HK-2 (cell line): ENCODE results near the gene SPPL2C.
"Not testable (repeated sequence)": the region's sequence is repeated elsewhere in the genome, so short reads cannot be mapped to it uniquely, and the experiment has no call there.

Source experiments
- DNase-seq: peaks from one replicate; pipeline ENCODE4 v3.0.0-alpha.2; 2018; ENCODE audit not compliant: unreplicated experiment

Gene SPPL2C

DNA sequence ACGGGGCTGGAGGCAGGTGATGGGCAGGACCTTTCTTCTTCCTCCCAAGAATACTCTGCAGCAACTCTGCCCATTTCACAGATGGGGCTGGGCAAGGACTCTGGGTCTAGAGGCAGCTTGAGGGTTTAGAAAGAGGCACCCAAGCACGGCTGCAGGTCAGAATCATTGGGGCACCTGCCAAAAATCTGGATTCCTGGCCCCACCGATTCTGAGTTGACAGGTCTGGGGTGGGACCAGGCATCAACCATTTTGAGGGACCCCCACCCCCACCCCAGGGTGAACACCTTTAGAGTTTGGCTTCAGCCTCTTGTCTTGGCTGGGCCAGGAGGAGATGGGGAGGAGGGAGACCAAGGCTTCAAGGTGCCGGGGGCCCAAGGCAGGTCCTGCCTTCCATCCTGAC lies 5.3 kb downstream of the SPPL2C start:
- no peak for DNase-seq

DNA sequence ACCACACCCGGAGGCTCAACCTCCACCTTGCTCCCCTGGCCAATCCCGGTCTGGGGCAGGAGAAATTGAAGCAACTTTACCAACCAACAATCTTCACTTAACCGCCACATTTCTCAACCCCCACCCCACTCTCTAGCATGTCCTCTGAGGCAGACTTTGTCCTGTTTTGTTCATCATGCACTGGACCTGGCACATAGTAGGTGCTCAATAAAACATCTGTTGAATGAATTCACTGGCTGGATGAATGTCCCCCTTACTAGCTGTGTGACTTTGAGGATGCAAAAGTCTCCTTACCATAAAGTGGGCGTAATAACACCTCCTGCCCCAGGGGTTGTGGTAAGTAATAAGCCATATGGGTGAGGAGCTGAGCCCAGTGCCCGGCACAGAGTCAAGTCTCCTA lies 5.8 kb downstream of the SPPL2C start:
- no peak for DNase-seq

DNA sequence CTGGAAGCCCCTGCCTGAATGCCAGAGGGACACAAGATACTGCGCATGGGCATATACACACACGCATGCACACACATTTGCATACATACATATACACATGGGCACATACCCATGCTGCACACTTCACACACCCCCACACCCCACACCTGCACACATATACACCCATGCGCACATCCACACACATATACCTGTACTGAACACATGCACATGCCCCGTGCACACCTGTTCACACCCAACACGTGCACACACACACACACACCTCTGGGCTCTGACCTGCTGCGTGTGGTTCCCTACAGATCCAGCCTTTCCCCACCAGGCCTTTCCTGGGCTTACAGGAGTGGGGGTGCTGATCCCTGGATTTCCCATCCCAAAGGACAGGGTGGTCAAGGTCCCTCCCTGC lies 6.3 kb downstream of the SPPL2C start:
- no peak for DNase-seq

DNA sequence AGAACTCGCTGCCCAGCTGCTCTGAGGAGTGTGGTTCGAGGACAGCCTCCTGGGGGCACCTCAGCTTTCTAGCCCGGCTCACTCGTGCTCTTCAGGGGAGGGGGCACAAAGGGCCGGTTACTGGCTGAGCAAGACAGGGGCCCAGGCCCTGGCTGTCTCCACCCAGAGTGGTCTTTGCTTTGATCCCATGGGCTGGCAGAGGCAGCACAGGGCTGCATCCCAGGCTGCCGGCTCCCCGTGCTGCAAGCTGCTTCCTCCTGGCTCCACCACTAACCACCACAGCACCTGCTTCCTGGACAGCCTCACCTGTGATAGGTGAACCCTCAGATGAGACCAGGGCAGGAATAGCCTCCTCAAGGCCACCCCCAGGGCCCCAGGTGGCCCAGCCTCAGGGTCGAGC lies 6.8 kb downstream of the SPPL2C start:
- DNase-seq = no peak

DNA sequence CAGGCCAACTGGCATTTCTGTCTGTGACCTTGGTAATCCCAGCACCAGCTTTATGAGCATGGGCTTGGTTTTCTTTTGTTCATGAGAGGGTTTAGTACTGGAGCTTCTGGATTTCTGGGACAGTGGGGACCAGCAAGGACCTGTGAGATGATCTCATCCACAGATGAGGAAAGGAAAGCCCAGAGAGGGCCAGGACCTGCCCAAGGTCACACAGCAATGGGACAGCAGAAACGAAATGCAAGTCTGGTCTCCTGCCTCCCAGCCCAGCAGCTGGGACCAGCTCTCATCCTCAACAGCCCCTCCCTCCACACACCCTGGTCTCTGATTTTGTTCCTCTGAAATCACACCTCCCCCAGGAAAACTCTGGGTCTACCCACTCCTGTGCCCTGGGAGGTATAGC lies 7.2 kb downstream of the SPPL2C start:
- no peak for DNase-seq

DNA sequence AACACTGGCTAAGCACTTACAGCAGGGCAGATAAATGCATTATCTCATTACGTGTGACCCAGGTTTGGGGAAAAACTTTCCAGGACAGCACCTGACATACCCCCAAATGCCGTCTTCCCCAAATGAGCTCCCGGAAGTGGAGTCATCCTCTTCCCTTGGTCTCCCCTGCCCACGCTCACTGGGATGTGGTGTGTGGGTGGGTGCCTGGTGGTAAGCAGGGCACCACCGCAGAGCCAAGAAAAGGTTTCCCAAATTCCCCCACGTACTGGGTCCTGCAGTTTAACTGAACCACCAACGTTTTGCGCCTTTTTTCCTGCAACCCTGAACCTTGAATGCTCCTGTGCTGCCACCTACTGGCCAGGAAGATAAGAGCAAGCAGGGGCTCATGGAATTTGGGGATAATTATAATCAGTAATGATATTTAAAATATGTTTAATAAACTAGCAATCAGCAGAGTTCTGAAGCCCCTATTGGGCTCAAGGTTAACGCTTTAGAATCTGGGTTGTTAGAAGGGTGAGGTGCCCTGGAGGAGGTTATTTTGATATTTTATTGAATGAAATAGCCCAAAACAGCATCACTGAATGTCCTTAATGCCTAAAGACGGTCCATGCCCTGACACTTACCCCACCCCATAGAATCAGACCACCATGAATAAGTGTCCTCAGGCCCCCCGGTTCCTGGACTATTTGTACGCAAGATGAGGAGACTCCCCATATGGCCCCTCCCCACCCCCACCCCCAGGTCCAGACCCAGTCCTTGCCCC lies 8.0 kb downstream of the SPPL2C start:
- peak; percentile 45 for DNase-seq

DNA sequence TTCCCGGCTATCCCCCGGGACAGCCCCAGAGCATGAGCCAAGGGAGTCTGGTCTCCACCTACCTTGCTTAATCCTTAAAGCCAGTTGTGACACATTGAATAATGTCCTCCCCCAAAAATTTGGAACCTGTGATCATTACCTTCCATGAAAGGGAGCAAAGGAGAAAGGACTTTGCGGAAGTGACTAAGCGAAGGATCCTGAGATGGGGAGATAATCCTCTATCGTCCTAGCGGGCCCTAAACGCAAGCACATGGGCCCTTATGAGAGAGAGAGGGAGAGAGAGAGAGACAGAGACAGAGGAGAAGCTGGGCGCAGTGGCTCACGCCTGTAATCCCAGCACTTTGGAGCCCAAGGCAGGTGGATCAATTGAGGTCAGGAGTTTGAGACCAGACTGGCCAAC lies 9.5 kb downstream of the SPPL2C start:
- no peak for DNase-seq

DNA sequence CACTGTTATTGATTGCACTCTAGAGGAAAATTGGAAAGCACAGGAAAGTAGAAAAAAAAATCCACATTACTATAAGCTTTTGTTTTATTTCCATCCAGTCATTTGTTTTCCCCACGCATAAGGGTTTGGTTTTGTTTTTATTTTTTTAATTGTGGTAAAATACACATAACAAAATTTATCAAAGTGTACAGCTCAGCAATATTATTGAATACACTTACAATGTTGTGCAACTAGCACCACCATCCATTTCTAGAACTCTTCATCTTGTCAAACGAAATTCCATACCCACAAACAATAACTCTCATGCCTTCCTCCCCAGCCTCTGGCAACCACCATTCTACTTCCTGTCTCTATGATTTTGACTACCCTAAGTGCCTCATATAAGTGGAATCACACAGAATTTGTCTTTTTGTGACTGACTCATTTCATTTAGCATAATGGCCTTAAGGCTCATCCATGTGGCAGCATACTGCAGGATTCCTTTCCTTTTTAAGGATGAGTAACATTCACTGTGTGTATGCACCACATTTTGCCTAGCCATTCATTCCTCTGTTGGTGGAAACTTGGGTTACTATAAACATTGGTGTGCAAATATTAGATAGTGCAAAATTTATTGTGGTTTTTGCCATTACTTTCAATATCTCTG lies 11.1 kb downstream of the SPPL2C start:
- no peak for DNase-seq

DNA sequence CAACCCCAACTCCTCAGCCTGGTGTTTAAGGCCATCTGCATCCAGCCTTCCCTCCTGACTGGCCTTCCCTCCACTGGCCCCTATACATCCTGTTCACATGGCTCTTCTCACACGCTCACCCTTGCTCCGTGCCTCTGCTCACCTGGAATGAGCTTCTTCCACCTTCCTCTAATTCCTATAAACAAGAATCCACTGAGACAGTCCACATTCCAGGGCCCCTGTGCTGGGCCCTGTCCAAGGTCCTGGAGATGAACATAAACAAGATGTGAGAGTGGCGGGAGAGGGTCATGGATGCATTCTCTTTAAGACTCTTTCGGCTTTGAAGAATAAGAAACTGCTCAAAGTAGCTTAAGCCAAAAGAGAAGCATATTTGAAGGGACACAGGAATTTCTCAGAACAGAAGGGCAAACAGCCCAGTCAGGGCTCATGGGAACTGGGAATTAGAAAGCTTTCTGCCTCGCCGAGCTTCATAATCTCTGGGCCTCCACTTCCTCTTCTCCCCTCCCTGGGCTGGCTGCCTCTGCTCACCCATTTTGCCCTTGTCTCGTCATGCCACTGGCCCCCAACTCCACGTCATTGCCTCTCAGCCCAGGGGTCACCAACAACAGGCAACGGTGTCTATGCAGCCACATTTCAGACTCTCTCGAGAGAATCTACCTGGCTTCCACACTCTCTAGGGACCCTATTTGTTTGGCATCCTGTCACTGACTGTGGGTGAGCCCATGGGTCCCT lies 13.5 kb downstream of the SPPL2C start:
- no peak for DNase-seq

DNA sequence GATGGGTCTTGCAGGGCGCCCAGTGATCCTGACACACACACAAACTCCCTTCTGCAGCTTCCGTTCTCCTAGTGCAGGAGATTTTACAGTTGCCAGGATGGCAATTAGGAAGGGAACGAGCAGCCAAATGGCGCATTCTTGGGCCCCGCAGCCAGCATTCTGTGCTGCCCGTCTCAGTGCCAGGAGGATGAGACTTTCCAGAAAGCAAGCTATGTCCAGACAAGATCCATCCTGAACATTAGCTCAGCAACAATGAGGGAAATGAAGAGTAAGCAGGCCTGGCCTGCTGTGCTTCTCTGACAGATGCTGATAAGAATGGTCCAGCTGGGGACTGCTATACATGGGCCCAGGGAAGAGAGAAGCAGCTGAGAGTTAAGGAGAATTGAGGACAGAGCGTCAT lies 16.5 kb downstream of the SPPL2C start:
- DNase-seq = no peak

DNA sequence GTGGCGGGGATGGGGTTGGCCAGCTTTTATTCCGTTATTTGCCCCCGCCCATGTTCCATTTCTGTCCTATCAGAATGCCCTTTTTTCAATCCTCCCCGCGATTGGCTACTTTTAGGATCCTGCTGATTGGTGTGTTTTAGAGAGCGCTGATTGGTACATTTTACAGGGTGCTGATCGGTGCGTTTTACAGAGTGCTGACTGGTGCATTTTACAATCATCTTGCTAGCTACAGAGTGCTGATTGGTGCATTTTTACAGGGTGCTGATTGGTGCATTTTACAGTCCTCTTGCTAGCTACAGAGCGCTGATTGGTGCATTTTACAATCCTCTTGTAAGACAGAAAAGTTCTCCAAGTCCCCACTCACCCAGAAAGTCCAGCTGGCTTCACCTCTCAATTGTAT lies 17.4 kb downstream of the SPPL2C start:
- not testable (repeated sequence) for DNase-seq

DNA sequence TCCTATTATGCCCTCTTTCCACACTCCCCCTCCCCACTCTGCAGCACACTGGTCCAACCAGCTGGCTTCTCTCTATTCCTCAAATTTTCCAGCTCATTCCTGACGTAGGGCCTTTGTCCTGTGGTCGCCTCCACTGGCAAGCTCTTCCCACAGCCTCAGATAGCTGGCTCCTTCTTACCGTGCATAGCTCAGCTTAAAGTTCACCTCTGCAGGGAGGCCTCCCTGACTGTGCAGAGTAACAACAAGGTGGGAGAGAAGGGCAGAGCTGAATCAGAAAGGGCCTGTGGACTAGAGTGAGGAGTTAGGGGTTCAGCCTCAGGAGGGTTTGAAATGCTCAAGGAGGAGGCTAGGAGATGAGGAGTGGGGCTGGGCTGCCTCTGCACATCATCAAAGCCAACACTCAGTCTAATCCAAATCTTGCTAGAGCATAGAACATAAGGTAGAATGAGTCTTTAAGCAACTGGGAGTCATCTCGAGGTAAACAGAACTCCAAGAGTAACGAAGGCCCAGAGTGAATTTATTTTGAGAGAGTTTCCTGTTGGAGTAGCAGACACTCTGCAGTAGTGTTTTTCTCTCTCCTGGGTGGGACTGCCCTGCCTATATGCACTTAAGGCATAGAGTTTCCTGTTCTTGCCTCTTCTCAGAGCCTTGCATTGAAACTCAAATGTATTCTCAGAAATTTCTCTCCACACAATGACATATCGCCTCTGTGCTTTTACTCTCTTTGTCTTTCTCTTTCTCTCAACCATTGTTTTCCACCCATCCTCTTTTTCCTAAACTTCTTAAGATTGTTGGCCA lies 19.4 kb downstream of the SPPL2C start:
- no peak for DNase-seq

DNA sequence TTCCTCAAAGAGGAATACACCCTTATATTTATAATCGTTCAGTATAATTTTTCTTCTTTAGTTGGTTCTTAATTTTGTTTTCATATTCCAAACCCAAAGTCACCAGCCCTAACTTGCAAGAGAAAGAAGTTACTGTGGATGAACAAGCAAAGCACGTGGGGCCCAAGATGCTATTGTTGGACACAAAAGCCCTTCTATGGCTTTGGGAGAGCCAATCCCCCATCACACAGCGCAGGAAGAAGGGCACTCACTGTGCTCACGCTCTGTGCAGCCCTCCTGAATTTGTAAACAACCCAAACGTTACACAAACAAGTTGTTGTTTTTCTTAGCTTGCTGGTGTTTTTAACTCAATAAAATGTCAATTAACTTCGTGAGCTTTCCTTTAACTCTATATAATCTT lies 22.5 kb downstream of the SPPL2C start:
- DNase-seq = no peak

DNA sequence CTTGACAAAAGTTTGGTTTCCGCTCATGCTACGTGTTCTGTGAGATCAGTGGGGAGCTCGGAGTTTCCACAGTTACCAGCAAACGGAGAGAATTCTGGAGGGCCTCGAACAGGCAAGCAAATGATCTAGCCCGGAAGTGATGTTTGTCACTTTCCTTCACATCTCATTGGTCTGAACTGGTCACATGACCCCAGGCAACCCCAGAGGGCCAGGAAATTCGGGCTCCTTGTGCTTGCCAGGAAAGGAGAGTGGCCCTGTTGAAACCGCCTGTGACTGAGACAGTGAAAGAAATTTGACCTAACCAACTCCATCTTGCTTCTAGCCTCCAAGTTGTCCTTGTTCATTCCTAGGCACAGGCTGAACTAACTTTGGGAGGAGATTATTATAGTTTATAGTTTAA lies 23.0 kb downstream of the SPPL2C start:
- no peak for DNase-seq

DNA sequence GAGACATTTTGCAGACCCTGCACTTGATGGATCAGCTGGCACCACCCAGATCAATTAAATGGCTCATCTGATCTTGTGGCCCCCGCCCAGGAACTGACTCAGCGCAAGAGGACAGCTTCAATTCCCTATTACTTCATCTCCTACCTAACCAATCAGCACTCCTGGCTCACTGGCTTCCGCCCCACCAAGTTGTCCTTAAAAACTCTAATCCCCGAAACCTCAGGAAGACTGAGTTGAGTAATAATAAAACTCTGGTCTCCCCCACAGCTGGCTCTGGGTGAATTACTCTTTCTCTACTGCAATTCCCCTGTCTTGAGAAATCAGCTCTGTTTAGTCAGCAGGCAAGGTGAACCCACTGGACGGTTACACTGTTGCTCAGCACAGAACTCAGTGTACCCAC lies 23.6 kb downstream of the SPPL2C start:
- no peak for DNase-seq

DNA sequence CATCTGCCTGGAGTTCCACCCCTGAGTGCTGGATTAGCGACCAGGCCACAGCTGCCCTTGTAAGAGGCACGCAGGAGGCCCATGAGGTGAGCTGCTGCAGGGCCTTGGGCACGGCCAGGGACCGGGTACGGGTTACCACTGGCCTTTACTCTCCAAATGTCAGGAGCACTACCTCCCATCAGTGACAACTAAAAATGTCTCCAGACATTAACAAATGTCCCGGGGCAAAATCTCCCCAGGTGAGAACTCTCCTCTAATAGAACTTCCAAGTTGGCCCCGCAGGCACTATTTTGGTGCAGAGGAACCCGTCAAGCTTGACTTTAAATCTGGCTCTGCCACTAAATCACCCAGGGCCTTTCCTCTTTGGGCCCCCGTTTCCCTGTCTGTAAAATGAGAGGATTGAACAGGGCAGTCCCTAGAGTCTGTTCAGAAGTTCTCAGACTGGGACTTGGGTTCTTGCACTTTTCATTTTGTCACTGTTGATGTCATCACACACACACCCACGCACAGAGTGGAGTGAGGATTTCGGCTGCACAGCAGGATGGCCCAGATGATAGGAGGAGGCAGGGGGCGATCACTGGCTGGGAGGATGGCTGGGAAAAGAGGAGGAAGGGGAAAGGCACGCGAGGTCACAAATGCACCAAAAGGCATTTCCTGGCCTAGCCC lies 25.1 kb downstream of the SPPL2C start:
- DNase-seq = no peak

DNA sequence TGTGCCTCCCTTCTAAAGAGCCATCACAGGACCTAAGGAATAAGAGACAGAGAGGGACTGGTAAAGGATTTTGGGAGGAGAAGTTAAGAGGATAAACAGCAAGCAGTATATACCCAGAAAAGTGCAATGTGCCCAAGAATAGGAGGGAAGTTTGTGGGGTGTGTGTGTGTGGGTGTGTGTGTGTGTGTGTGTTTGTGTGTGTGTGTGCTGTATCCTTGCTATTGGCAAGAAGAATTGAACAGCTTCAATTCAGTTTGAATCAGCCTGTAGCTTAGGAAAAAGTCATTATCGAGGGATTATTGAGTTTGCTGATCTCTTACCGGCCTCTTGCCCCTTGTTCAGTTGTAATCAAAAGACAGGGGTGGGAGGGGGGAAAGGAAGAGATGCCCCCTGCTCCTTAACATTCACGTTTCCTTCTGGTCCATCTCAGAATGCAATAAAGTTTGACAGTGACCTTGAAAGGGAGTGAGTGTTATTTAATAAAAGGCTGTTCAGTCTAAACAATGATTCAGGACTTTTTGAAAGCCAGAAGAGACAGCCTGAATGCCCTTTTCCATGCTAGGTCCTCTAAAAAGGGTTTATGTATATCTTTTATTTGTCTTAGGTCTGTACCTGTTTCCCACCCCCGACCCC lies 25.8 kb downstream of the SPPL2C start:
- DNase-seq = no peak

DNA sequence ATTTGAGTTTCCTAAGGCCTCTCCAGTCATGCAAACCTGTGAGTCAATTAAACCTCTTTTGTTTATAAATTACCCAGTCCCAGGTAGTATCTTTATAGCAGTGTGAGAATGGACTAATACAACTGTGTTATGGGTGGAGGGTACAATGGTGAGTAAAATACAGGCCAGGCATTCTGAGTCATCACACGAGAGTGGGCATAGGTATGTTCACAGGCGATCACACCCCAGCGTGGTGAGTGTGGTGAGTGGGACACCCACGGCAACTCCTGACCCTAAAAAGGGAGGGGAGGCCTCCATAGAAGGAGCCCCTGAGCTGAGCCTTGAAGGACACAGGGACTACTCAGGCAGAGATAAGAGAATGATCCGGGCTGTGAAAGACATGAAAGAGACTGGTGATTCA lies 27.0 kb downstream of the SPPL2C start:
- DNase-seq = no peak

DNA sequence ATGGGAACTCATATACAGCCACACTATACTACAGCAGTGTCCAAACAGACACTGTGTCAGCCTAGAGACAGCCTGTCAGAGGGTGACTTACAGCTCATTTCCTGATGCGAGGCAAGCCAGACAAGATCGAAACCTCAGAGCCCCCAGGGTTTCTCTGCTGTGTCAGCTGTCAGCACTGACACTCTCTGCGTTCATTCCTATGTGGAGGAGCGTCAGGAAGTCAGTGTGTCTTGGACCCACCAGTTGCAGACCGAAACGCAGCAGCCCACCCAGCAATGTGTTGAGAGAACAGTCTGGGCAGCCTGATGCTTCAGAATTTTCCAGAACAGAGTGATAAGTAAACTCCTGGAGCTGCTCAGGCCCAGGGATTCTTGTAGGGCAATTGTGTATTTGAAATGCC lies 29.0 kb downstream of the SPPL2C start:
- no peak for DNase-seq

DNA sequence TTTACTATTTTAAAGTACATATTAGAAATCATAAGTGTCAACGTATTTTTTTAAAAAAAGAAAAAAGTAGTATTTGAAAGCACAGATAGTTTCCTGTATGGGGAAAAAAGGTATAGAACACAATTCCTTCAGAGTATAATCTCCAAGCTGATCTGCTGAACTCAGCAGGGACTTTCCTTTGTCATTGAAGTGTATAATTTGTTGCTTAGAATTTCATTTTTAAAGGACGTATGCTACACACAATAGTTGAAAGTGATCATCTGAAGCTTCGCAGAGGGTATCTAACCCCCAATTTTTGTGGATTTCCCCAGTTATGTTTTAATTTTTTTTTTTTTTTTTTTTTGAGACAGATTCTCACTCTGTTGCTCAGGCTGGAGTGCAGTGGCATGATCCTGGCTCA lies 29.5 kb downstream of the SPPL2C start:
- no peak for DNase-seq

DNA sequence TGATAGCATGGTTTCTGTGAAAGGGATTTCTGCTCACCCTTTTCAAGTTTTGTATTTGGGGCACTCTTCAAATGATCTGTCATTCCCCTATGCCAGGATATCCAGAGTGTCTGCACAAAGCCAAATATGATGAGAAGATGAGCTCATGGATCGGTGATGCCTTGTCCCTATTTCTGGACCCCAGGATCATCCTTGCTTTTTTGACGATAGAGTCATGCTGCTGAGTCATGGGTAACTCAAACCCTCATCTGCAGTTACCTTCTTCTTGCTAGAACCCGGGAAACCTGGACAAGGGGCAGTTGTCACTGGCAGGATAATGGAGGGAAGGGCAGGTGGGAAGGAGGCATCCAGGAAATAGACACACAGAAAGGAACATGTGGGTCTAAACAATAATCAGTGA lies 31.9 kb downstream of the SPPL2C start:
- no peak for DNase-seq
